GM23338 (cell line): ENCODE data around the gene ZBTB7B. TPM values are rescaled to one million over a fixed set of nuclear protein-coding genes. Genes with fewer than 3 reads are reported as not detected.

ENCODE experiments used
- ATAC-seq: fragments of 200-7000 bp; cut with Tn5 transposase; 3 replicates; pipeline ENCODE4 v1.9.1; 2020
- DNase-seq: peaks from one replicate; pipeline ENCODE4 v3.0.0-alpha.2; 2015; ENCODE audit warnings: low spot score
- H2AFZ ChIP-seq: fragments of 200-600 bp; sonication (generic); 2 replicates; pipeline ENCODE4 v1.8.0; 2016; ENCODE audit warnings: antibody characterized with exemption, mild to moderate bottlenecking, moderate library complexity
- H3F3A ChIP-seq: fragments of 200-600 bp; sonication (generic); replicated peaks from 2 replicates; pipeline ENCODE4 v1.8.0; 2017; ENCODE audit warnings: antibody characterized with exemption, mixed run types, low read depth
- H3K27ac ChIP-seq: fragments of 200-600 bp; sonication (generic); 2 replicates; pipeline ENCODE4 v1.6.1; 2016; ENCODE audit warnings: low read depth
- H3K27me3 ChIP-seq: fragments of 200-600 bp; sonication (generic); 2 replicates; pipeline ENCODE4 v1.8.0; 2016; ENCODE audit warnings: mild to moderate bottlenecking, mixed run types, moderate library complexity; ENCODE audit not compliant: insufficient read depth
- H3K36me3 ChIP-seq: fragments of 200-600 bp; sonication (generic); 2 replicates; pipeline ENCODE4 v1.8.0; 2016; ENCODE audit warnings: mild to moderate bottlenecking; ENCODE audit not compliant: insufficient read depth
- H3K4me1 ChIP-seq: fragments of 200-600 bp; sonication (generic); 2 replicates; pipeline ENCODE4 v1.8.0; 2016; ENCODE audit warnings: mild to moderate bottlenecking, moderate library complexity; ENCODE audit not compliant: insufficient read depth
- H3K4me2 ChIP-seq: fragments of 200-600 bp; sonication (generic); 2 replicates; pipeline ENCODE4 v1.7.1; 2017; ENCODE audit warnings: mixed run types
- H3K4me3 ChIP-seq: fragments of 200-600 bp; sonication (generic); 2 replicates; pipeline ENCODE4 v1.6.1; 2016; ENCODE audit warnings: mixed run types
- H3K79me2 ChIP-seq: fragments of 200-600 bp; sonication (generic); replicated peaks from 2 replicates; pipeline ENCODE4 v1.8.0; 2017; ENCODE audit warnings: mild to moderate bottlenecking; ENCODE audit not compliant: insufficient read depth
- H3K9me2 ChIP-seq: fragments of 200-600 bp; sonication (generic); 2 replicates; pipeline ENCODE4 v1.8.0; 2017; ENCODE audit not compliant: insufficient read depth
- H4K20me1 ChIP-seq: fragments of 200-600 bp; sonication (generic); replicated peaks from 2 replicates; pipeline ENCODE4 v1.8.0; 2017; ENCODE audit warnings: mild to moderate bottlenecking; ENCODE audit not compliant: insufficient read depth
- H3K27ac Mint-ChIP-seq: 2 replicates; pipeline ENCODE4 v1.8.0; 2020; ENCODE audit warnings: inconsistent platforms, mild to moderate bottlenecking, moderate library complexity, mixed read lengths
- H3K27me3 Mint-ChIP-seq: 3 replicates; pipeline ENCODE4 v1.8.0; 2022; ENCODE audit warnings: low read depth, mild to moderate bottlenecking, moderate library complexity, mixed read lengths, inconsistent platforms; ENCODE audit not compliant: insufficient read depth, poor library complexity
- H3K36me3 Mint-ChIP-seq: 3 replicates; pipeline ENCODE4 v1.8.0; 2021; ENCODE audit warnings: low read depth, mild to moderate bottlenecking, inconsistent platforms, moderate library complexity, mixed read lengths
- H3K4me1 Mint-ChIP-seq: 3 replicates; pipeline ENCODE4 v1.8.0; 2020; ENCODE audit warnings: mild to moderate bottlenecking, inconsistent platforms, mixed read lengths
- H3K4me3 Mint-ChIP-seq: 3 replicates; pipeline ENCODE4 v1.8.0; 2021; ENCODE audit warnings: moderate library complexity, mild to moderate bottlenecking, inconsistent platforms, mixed read lengths
- H3K9me3 Mint-ChIP-seq: 3 replicates; pipeline ENCODE4 v1.8.0; 2020; ENCODE audit warnings: moderate library complexity, mild to moderate bottlenecking, inconsistent platforms, mixed read lengths
- CREB1 ChIP-seq: fragments of 250-450 bp; sonication (Bioruptor Pico); IDR thresholded peaks from 2 replicates; pipeline ENCODE4 v1.5.0; 2020; ENCODE audit warnings: low read depth, mild to moderate bottlenecking, moderate library complexity
- CTCF ChIP-seq, 2 experiments: fragments of 200-600 bp in 1 of 2; sonication (generic) in 1 of 2; conservative IDR thresholded peaks; 2 replicates each; pipeline versions ENCODE4 v1.5.1 to v1.6.1; 2016 to 2017; ENCODE audit warnings: antibody characterized with exemption in 2 of 2, low read depth in 2 of 2, mild to moderate bottlenecking in 2 of 2, moderate library complexity in 1 of 2
- EZH2 ChIP-seq: fragments of 200-600 bp; sonication (generic); IDR thresholded peaks from one replicate; pipeline ENCODE4 v1.8.0; 2017; ENCODE audit warnings: antibody characterized with exemption, mild to moderate bottlenecking, low read depth; ENCODE audit not compliant: unreplicated experiment
- EZH2phosphoT487 ChIP-seq: fragments of 200-600 bp; sonication (generic); IDR thresholded peaks from one replicate; pipeline ENCODE4 v1.8.1; 2018; ENCODE audit warnings: antibody characterized with exemption; ENCODE audit not compliant: unreplicated experiment
- JUNB ChIP-seq: IDR thresholded peaks from one replicate; pipeline ENCODE4 v1.6.1; 2016; ENCODE audit warnings: antibody characterized with exemption; ENCODE audit not compliant: unreplicated experiment
- POLR2AphosphoS5 ChIP-seq: IDR thresholded peaks from 2 replicates; pipeline ENCODE4 v1.6.1; 2016; ENCODE audit warnings: antibody characterized with exemption, low read depth
- STAT1 ChIP-seq: IDR thresholded peaks from one replicate; pipeline ENCODE4 v1.6.1; 2016; ENCODE audit warnings: antibody characterized with exemption; ENCODE audit not compliant: unreplicated experiment
- ZNF114 ChIP-seq: fragments of 250-450 bp; sonication (Bioruptor Pico); IDR thresholded peaks from 2 replicates; pipeline ENCODE4 v1.5.0; 2020; ENCODE audit warnings: mild to moderate bottlenecking, moderate library complexity
- ZNF331 ChIP-seq: fragments of 250-450 bp; sonication (Bioruptor Pico); IDR thresholded peaks from 2 replicates; pipeline ENCODE4 v1.5.0; 2020; ENCODE audit warnings: low read depth, mild to moderate bottlenecking, moderate library complexity
- polyA plus RNA-seq: library from polyadenylated mRNA; unstranded; fragments of >200 nt; fragmentation: Nextera tagmentation; extraction: Ambion mirVana; gene quantifications from 2 replicates; pipeline ENCODE4 v1.2.1, GENCODE V29; 2016
- total RNA-seq: library from RNA; depleted of rRNA; stranded (reverse); fragments of >200 nt; shearing (Covaris generic); gene quantifications from 2 replicates; pipeline ENCODE4 v1.2.3, GENCODE V29; 2014
- TF ChIP-seq, protein P1 (sequence below): IDR thresholded peaks from one replicate; pipeline ENCODE4 v1.6.1; 2018; ENCODE audit warnings: antibody characterized with exemption; ENCODE audit not compliant: unreplicated experiment
- TF ChIP-seq, protein P2 (sequence below): IDR thresholded peaks from 2 replicates; pipeline ENCODE4 v1.6.1; 2016; ENCODE audit warnings: antibody characterized with exemption

The ZBTB7B gene
- total and polyA plus RNA-seq, 2 experiments from 2014 or later: 3.6 to 32.6 TPM

- peaks cover 41% of the 10 kb centered on the region for H3K4me1 Mint-ChIP-seq
- Histone ChIP-seq H2AFZ (no peak overlapping the region), H3K36me3 (peaks cover 36% of the 10 kb centered on the region), H3K4me1 (peaks cover 27% of the 10 kb centered on the region), H3K9me2 (no peaks in the 10 kb centered on the region), H3K4me2 (no peak overlapping the region), H3K79me2 (peaks cover 37% of the 10 kb centered on the region), H3K4me3 (no peak overlapping the region), H3K27me3 (no peaks in the 10 kb centered on the region), H4K20me1 (peaks cover 24% of the 10 kb centered on the region), H3F3A (peaks cover 42% of the 10 kb centered on the region), H3K27ac (no peak overlapping the region)
- no peak overlapping the region for H3K4me3 Mint-ChIP-seq
- TF ChIP-seq EZH2 (no peak), CTCF (conservative IDR thresholded peaks at IDR 0.05; ENCODE audit: low read depth in 2 of 2) (no peak), ZNF331 (CRISPR knock-in tag) (no peak), EZH2phosphoT487 (no peak), STAT1 (no peak), POLR2AphosphoS5 (no peak), ZNF114 (CRISPR knock-in tag) (no peak), CREB1 (no peak), JUNB (no peak)
- TF ChIP-seq, protein P1, sequence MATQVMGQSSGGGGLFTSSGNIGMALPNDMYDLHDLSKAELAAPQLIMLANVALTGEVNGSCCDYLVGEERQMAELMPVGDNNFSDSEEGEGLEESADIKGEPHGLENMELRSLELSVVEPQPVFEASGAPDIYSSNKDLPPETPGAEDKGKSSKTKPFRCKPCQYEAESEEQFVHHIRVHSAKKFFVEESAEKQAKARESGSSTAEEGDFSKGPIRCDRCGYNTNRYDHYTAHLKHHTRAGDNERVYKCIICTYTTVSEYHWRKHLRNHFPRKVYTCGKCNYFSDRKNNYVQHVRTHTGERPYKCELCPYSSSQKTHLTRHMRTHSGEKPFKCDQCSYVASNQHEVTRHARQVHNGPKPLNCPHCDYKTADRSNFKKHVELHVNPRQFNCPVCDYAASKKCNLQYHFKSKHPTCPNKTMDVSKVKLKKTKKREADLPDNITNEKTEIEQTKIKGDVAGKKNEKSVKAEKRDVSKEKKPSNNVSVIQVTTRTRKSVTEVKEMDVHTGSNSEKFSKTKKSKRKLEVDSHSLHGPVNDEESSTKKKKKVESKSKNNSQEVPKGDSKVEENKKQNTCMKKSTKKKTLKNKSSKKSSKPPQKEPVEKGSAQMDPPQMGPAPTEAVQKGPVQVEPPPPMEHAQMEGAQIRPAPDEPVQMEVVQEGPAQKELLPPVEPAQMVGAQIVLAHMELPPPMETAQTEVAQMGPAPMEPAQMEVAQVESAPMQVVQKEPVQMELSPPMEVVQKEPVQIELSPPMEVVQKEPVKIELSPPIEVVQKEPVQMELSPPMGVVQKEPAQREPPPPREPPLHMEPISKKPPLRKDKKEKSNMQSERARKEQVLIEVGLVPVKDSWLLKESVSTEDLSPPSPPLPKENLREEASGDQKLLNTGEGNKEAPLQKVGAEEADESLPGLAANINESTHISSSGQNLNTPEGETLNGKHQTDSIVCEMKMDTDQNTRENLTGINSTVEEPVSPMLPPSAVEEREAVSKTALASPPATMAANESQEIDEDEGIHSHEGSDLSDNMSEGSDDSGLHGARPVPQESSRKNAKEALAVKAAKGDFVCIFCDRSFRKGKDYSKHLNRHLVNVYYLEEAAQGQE: no peak
- TF ChIP-seq, protein P2, sequence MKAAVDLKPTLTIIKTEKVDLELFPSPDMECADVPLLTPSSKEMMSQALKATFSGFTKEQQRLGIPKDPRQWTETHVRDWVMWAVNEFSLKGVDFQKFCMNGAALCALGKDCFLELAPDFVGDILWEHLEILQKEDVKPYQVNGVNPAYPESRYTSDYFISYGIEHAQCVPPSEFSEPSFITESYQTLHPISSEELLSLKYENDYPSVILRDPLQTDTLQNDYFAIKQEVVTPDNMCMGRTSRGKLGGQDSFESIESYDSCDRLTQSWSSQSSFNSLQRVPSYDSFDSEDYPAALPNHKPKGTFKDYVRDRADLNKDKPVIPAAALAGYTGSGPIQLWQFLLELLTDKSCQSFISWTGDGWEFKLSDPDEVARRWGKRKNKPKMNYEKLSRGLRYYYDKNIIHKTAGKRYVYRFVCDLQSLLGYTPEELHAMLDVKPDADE: no peak
- DNase-seq: no peak
- no peak for ATAC-seq
- peaks cover 15% of the 10 kb centered on the region for H3K27me3 Mint-ChIP-seq
- no peaks in the 10 kb centered on the region for H3K9me3 Mint-ChIP-seq
- peaks cover 71% of the 10 kb centered on the region for H3K36me3 Mint-ChIP-seq
- H3K27ac Mint-ChIP-seq: no peak overlapping the region
Measured at GRCh38 chr1:154966111-154966510, 36.5 kb upstream of the ZBTB7B start.
